Measurements from ENCODE around the gene MIA3. TPM values are rescaled to one million over a fixed set of nuclear protein-coding genes. Genes with fewer than 3 reads are reported as not detected.
A peak's percentile ranks its signal among the peaks of the same experiment; 100 is the strongest.

MIA3 gene
- total RNA-seq, 4 donors from 2014 or later = 24.1 to 75.3 (median 47.9) TPM

GRCh38 chr1:222713091-222713961 lies 95.4 kb downstream of the MIA3 start:
- peak; percentile 84 to 88 for ATAC-seq
- no peaks in the 10 kb centered on the region for H3K27me3 ChIP-seq
- H3K27ac ChIP-seq = peak overlapping the region; percentile 96 to 99 (median 98)
- no peaks in the 10 kb centered on the region for H3K9me3 ChIP-seq
- in situ Hi-C loops (cut with MboI; ENCODE audit: low sequenced_read_pairs in 4 of 4) = loop anchor here in 2 of 4 donors (10.0 kb wide), 1 partner anchor 69 kb away; no protein-coding TSS in a partner anchor
- DNase-seq = peak; percentile 93
- peak; percentile 21 to 53 for TF ChIP-seq POLR2A (IDR thresholded peaks at IDR 0.05)
- no peak for TF ChIP-seq CTCF (IDR thresholded peaks at IDR 0.05 in 4 of 5, conservative IDR thresholded peaks at IDR 0.05 in 1 of 5)
- peaks cover 0 to 25% of the 10 kb centered on the region in 2 donors for H3K36me3 ChIP-seq
- peak overlapping the region; percentile 84 to 98 (median 90) for H3K4me3 ChIP-seq
- peaks cover 26 to 36% of the 10 kb centered on the region in 2 donors for H3K4me1 ChIP-seq
- intact Hi-C loops (cut with DNase I; ENCODE audit: low total_unique reads) = loop anchor here (5.0 kb wide), 1 partner anchor 246 kb away; no protein-coding TSS in a partner anchor

- intact Hi-C loops (cut with DNase I; ENCODE audit: low total_unique reads) (no loop called here), in situ Hi-C loops (cut with MboI; ENCODE audit: low sequenced_read_pairs in 4 of 4) (loop anchor here in 2 of 4 donors (10.0 kb wide), 1 partner anchor 72 kb away; no protein-coding TSS in a partner anchor)
- Histone ChIP-seq H3K4me3 (no peak overlapping the region), H3K4me1 (peaks cover 11 to 16% of the 10 kb centered on the region in 2 donors), H3K36me3 (peaks cover 7 to 48% of the 10 kb centered on the region in 2 donors), H3K27ac (no peak overlapping the region), H3K9me3 (no peaks in the 10 kb centered on the region), H3K27me3 (no peaks in the 10 kb centered on the region)
- TF ChIP-seq CTCF (IDR thresholded peaks at IDR 0.05 in 4 of 5, conservative IDR thresholded peaks at IDR 0.05 in 1 of 5) = no peak
- TF ChIP-seq POLR2A (IDR thresholded peaks at IDR 0.05) = no peak
- ATAC-seq (no peak), DNase-seq (no peak)
Measured at GRCh38 chr1:222716393-222716792, 98.5 kb downstream of the MIA3 start.

Other genes starting within 250 kb of the MIA3 start
- gene HHIPL2, start 70.0 kb upstream of the MIA3 start, total RNA-seq = not detected
- gene TAF1A, start 28.2 kb upstream of the MIA3 start, total RNA-seq = 1 to 10 TPM; 1.5 to 3.4 (median 1.6) TPM
- gene AIDA, start 94.4 kb downstream of the MIA3 start, total RNA-seq = 10 to 100 TPM; 19.6 to 32.8 (median 25.8) TPM
- gene BROX, start 94.5 kb downstream of the MIA3 start, total RNA-seq = 10 to 100 TPM; 40.7 to 80.2 (median 51.4) TPM
- under 1 TPM in 1 of 4 donors, not detected in 3; 0.39 TPM for gene FAM177B, start 119.1 kb downstream of the MIA3 start, total RNA-seq
- gene DISP1, start 196.9 kb downstream of the MIA3 start, total RNA-seq = 1 to 10 TPM; 2.4 to 3.7 (median 2.9) TPM

Measured in gastrocnemius medialis (tissue), 4 donors.